GM06990 (cell line): Measurements from ENCODE around the gene SIN3B.

Experiments
- DNase-seq: peaks from one replicate; pipeline ENCODE4 v3.0.0-alpha.2; 2011; ENCODE audit not compliant: insufficient read length; ENCODE audit errors: extremely low read depth
- H3K27me3 ChIP-seq: replicated peaks from 2 replicates; pipeline ENCODE4 v1.6.0; 2011; ENCODE audit warnings: low read length; ENCODE audit not compliant: control insufficient read depth, insufficient read depth
- H3K36me3 ChIP-seq: 2 replicates; pipeline ENCODE4 v1.5.1; 2011; ENCODE audit warnings: low read length; ENCODE audit not compliant: control insufficient read depth, insufficient read depth
- H3K4me3 ChIP-seq: replicated peaks from 2 replicates; pipeline ENCODE4 v1.5.1; 2011; ENCODE audit warnings: low read depth, mild to moderate bottlenecking, control low read depth, low read length
- CTCF ChIP-seq: IDR thresholded peaks from 2 replicates; pipeline ENCODE4 v1.5.1; 2011; ENCODE audit warnings: low read length, control low read depth, mild to moderate bottlenecking, inconsistent platforms; ENCODE audit not compliant: insufficient read depth, poor library complexity, severe bottlenecking

The SIN3B gene

GRCh38 chr19:16921766-16922591, 92.8 kb downstream of the SIN3B start:
- Histone ChIP-seq H3K36me3 (no peaks in the 10 kb centered on the region), H3K4me3 (no peak overlapping the region), H3K27me3 (no peaks in the 10 kb centered on the region)
- DNase-seq = no peak
- no peak for TF ChIP-seq CTCF

GRCh38 chr19:16922592-16922934, 93.4 kb downstream of the SIN3B start:
- no peak overlapping the region for H3K4me3 ChIP-seq
- TF ChIP-seq CTCF = no peak
- no peaks in the 10 kb centered on the region for H3K27me3 ChIP-seq
- no peak for DNase-seq
- no peaks in the 10 kb centered on the region for H3K36me3 ChIP-seq

- TF ChIP-seq CTCF = no peak
- no peak for DNase-seq
Observed at GRCh38 chr19:16922949-16923348, 93.8 kb downstream of the SIN3B start.

GRCh38 chr19:16927883-16928282, 98.7 kb downstream of the SIN3B start:
- no peak for DNase-seq
- Histone ChIP-seq H3K36me3 (no peaks in the 10 kb centered on the region), H3K4me3 (no peak overlapping the region), H3K27me3 (no peaks in the 10 kb centered on the region)
- no peak for TF ChIP-seq CTCF

More at GRCh38 chr19:16922949-16923348, 93.8 kb downstream of the SIN3B start:
- Histone ChIP-seq H3K4me3 (no peak overlapping the region), H3K27me3 (no peaks in the 10 kb centered on the region), H3K36me3 (no peaks in the 10 kb centered on the region)

- TF ChIP-seq CTCF = no peak
- DNase-seq = no peak
- no peaks in the 10 kb centered on the region for H3K36me3 ChIP-seq
- no peak overlapping the region for H3K4me3 ChIP-seq
- no peaks in the 10 kb centered on the region for H3K27me3 ChIP-seq
Observed at GRCh38 chr19:16928351-16928750, 99.2 kb downstream of the SIN3B start.
